Gastroesophageal sphincter (tissue), 3 donors: ENCODE results near the gene NADK2.

Experiments used
- EP300 ChIP-seq: sonication (generic); formaldehyde crosslinking; IDR thresholded peaks from one replicate; pipeline ENCODE4 v1.6.1; 2017; ENCODE audit warnings: antibody characterized with exemption, mild to moderate bottlenecking
- POLR2A ChIP-seq, 2 donors: fragments of 450-650 bp; IDR thresholded peaks; one replicate each; pipeline ENCODE4 v1.6.1; 2017; ENCODE audit warnings: antibody characterized with exemption in 2 of 2, mild to moderate bottlenecking in 2 of 2, moderate library complexity in 1 of 2
- POLR2AphosphoS5 ChIP-seq: sonication (generic); formaldehyde crosslinking; IDR thresholded peaks from one replicate; pipeline ENCODE4 v1.6.1; 2017; ENCODE audit warnings: antibody characterized with exemption
- TF ChIP-seq, protein P1 (sequence below), 4 experiments: fragments of 200-600 bp in 2 of 4; fragments of 450-650 bp in 2 of 4; sonication (generic) in 1 of 4; IDR thresholded peaks; one replicate each; pipeline ENCODE4 v1.5.1; 2017 to 2019; ENCODE audit warnings: antibody characterized with exemption in 4 of 4, mild to moderate bottlenecking in 2 of 4, moderate library complexity in 2 of 4

DNA sequence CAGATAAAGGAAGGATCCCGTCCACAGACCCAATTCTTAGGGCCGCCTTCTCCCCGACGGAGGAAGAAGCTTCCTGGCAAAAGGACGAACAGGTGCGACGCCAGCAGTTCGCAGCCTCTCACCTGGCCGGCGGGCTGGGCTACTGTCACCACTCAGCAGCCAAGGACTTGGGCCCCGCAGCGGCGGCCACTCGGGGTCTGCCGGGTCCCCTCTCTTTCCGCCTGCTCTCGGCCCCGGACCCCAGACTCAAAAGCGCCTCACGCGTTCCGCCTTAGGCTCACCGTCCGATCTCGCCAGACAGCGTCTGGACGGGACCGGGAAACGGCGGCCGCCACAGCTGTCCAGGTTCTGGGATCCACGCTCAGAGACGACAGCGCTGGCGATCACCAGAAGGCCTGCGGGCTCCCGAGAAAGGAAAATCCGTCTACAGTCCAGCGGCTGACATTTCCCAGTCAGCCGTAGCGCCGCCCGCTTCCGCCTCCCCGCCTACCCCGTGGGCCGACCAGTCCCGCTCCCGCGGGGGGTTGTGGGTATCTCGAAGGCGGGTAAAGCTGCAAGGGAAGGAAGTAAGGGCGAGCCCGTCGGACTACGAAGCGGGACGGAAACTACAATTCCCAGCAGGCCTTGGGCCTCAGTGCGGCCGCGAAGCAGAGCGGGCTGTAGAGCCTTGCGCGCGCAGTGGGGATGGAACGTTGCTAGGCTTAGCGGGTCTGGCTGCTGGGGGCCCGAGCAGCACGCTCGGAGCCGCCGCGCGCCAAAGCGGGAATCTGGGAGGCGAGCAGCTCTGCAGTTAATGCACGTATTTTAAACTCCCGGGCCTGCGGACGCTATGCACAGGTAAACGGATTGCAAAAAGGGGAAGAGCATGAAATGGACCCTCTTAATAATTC, 90.0 kb downstream of the NADK2 start, which contains the start of the genes LMBRD2 and SKP2:
- TF ChIP-seq, protein P1, sequence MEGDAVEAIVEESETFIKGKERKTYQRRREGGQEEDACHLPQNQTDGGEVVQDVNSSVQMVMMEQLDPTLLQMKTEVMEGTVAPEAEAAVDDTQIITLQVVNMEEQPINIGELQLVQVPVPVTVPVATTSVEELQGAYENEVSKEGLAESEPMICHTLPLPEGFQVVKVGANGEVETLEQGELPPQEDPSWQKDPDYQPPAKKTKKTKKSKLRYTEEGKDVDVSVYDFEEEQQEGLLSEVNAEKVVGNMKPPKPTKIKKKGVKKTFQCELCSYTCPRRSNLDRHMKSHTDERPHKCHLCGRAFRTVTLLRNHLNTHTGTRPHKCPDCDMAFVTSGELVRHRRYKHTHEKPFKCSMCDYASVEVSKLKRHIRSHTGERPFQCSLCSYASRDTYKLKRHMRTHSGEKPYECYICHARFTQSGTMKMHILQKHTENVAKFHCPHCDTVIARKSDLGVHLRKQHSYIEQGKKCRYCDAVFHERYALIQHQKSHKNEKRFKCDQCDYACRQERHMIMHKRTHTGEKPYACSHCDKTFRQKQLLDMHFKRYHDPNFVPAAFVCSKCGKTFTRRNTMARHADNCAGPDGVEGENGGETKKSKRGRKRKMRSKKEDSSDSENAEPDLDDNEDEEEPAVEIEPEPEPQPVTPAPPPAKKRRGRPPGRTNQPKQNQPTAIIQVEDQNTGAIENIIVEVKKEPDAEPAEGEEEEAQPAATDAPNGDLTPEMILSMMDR (IDR thresholded peaks at IDR 0.05) = no peak
- TF ChIP-seq POLR2A (IDR thresholded peaks at IDR 0.05) = peak; percentile 36 to 44
- no peak for TF ChIP-seq EP300
- peak; percentile 76 for TF ChIP-seq POLR2AphosphoS5
